Keratinocyte (primary cell): ENCODE measurements around the gene POLR2A.

Experiments used
- EZH2 ChIP-seq: IDR thresholded peaks from one replicate; pipeline ENCODE4 v1.6.1; 2012; ENCODE audit warnings: inconsistent platforms, mild to moderate bottlenecking, low read length, moderate library complexity
- TF ChIP-seq, protein P1 (sequence below), 3 experiments: IDR thresholded peaks in 1 of 3; conservative IDR thresholded peaks in 1 of 3; optimal IDR thresholded peaks in 1 of 3; 2 replicates in 2 of 3; 3 replicates in 1 of 3; pipeline versions ENCODE3 to v1.5.1; 2011; ENCODE audit warnings: low read length in 3 of 3, mild to moderate bottlenecking in 3 of 3, moderate library complexity in 2 of 3, control low read depth in 1 of 3, inconsistent platforms in 1 of 3; ENCODE audit not compliant: insufficient read depth in 2 of 3; ENCODE audit errors: extremely low read depth in 1 of 3

GRCh38 chr17:7462474-7463371, 21.4 kb upstream of the POLR2A start:
- no peak for TF ChIP-seq EZH2
- TF ChIP-seq, protein P1, sequence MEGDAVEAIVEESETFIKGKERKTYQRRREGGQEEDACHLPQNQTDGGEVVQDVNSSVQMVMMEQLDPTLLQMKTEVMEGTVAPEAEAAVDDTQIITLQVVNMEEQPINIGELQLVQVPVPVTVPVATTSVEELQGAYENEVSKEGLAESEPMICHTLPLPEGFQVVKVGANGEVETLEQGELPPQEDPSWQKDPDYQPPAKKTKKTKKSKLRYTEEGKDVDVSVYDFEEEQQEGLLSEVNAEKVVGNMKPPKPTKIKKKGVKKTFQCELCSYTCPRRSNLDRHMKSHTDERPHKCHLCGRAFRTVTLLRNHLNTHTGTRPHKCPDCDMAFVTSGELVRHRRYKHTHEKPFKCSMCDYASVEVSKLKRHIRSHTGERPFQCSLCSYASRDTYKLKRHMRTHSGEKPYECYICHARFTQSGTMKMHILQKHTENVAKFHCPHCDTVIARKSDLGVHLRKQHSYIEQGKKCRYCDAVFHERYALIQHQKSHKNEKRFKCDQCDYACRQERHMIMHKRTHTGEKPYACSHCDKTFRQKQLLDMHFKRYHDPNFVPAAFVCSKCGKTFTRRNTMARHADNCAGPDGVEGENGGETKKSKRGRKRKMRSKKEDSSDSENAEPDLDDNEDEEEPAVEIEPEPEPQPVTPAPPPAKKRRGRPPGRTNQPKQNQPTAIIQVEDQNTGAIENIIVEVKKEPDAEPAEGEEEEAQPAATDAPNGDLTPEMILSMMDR (optimal IDR thresholded peaks at IDR 0.05 in 1 of 3, IDR thresholded peaks at IDR 0.05 in 1 of 3, conservative IDR thresholded peaks at IDR 0.05 in 1 of 3; ENCODE audit: extremely low read depth in 1 of 3, insufficient read depth in 2 of 3, low read length in 3 of 3) = no peak
